Measurements from ENCODE around the gene SORCS3. TPM values are rescaled to one million over a fixed set of nuclear protein-coding genes. Genes with fewer than 3 reads are reported as not detected.

SORCS3 gene
- total RNA-seq, 2 donors from 2014 or later = not detected

DNA sequence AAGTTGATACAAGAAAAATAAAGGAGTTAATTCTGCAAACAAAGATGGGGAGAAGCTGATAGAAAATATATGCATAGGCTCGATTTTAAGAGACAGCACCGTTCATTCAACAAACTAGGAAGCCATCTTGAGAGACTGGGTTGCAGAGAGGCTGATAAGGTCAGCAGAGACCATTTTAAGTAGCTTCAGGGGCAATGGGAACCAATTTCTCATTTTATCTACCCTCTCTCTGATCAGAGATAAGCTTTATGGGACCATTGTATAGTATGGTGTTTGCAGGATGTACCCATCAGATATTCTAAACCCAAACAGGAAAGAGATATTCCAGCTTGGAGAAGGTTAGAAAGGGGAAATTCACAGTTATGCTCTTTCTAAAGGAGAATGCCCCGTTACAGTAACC, 499.5 kb downstream of the SORCS3 start:
- H3K36me3 ChIP-seq (replicated peaks in 1 of 2; ENCODE audit: insufficient read depth in 1 of 2, low read depth in 2 of 2) = no peaks in the 10 kb centered on the region
- WGBS, 2 donors = 68 to 75% methylated on average over 3 of the region's 3 CpGs
- H3K9me3 ChIP-seq = no peaks in the 10 kb centered on the region
- no peak overlapping the region for H3K4me3 ChIP-seq
- no peak for TF ChIP-seq POLR2A (IDR thresholded peaks at IDR 0.05)
- TF ChIP-seq, protein P1, sequence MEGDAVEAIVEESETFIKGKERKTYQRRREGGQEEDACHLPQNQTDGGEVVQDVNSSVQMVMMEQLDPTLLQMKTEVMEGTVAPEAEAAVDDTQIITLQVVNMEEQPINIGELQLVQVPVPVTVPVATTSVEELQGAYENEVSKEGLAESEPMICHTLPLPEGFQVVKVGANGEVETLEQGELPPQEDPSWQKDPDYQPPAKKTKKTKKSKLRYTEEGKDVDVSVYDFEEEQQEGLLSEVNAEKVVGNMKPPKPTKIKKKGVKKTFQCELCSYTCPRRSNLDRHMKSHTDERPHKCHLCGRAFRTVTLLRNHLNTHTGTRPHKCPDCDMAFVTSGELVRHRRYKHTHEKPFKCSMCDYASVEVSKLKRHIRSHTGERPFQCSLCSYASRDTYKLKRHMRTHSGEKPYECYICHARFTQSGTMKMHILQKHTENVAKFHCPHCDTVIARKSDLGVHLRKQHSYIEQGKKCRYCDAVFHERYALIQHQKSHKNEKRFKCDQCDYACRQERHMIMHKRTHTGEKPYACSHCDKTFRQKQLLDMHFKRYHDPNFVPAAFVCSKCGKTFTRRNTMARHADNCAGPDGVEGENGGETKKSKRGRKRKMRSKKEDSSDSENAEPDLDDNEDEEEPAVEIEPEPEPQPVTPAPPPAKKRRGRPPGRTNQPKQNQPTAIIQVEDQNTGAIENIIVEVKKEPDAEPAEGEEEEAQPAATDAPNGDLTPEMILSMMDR (IDR thresholded peaks at IDR 0.05) = no peak
- intact Hi-C loops (cut with DNase I) = no loop called here
- H3K27me3 ChIP-seq = no peaks in the 10 kb centered on the region
- ATAC-seq (no peak), DNase-seq (no peak)
- peaks cover 6% of the 10 kb centered on the region for H3K4me1 ChIP-seq
- no peak overlapping the region for H3K27ac ChIP-seq

DNA sequence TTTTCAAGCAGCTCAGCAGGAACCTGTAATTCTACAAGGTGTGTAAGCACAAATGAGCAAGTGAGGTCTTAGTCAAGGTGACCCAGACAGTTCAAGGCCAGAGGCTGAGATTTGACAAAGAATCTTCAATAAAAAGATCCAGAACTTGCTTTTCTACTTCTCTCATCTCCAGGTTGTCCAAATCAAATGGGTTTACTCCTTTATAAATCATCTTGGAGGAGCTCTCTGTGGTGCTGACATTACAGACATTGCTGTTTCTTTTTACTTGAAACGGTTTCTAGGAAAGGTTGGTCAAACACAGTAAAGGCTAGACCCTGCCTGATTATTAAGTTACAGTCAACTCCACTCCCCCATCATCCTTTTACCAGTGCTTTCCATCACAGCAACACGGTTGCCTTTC, 504.6 kb downstream of the SORCS3 start:
- H3K4me3 ChIP-seq = no peak overlapping the region
- H3K36me3 ChIP-seq (replicated peaks in 1 of 2; ENCODE audit: insufficient read depth in 1 of 2, low read depth in 2 of 2) = no peaks in the 10 kb centered on the region
- WGBS, 2 donors = 29 to 44% methylated on average over 2 of the region's 2 CpGs
- TF ChIP-seq POLR2A (IDR thresholded peaks at IDR 0.05) = no peak
- intact Hi-C loops (cut with DNase I) = no loop called here
- peaks cover 15% of the 10 kb centered on the region for H3K4me1 ChIP-seq
- ATAC-seq (no peak), DNase-seq (no peak)
- H3K9me3 ChIP-seq = no peaks in the 10 kb centered on the region
- no peak overlapping the region for H3K27ac ChIP-seq
- no peaks in the 10 kb centered on the region for H3K27me3 ChIP-seq

DNA sequence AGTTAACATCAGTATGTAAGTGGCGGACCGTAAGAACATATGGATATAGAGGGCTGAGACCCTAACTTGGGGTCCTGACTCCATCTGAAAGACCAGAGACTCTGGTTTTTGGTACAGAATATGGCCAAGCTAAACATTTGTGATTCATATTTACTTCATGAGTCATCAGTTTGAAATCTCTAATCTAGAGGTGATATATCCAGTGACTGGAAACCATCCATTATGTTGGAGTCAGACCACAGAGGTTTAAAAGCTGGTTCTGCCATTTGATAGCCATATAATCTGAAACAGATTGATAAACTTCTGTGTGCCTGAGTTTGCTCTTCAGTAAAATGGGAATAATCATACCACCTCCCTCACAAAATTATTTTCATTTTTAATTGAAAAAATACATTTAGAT, 505.3 kb downstream of the SORCS3 start:
- no peak overlapping the region for H3K4me3 ChIP-seq
- TF ChIP-seq, protein P1 (IDR thresholded peaks at IDR 0.05) = no peak
- no peak for TF ChIP-seq POLR2A (IDR thresholded peaks at IDR 0.05)
- ATAC-seq (no peak), DNase-seq (no peak)
- peaks cover 15% of the 10 kb centered on the region for H3K4me1 ChIP-seq
- H3K9me3 ChIP-seq = no peaks in the 10 kb centered on the region
- no peak overlapping the region for H3K27ac ChIP-seq
- no peaks in the 10 kb centered on the region for H3K36me3 ChIP-seq (replicated peaks in 1 of 2; ENCODE audit: insufficient read depth in 1 of 2, low read depth in 2 of 2)
- no peaks in the 10 kb centered on the region for H3K27me3 ChIP-seq
- intact Hi-C loops (cut with DNase I) = no loop called here
- WGBS, 2 donors = 95 to 100% methylated on average over 2 of the region's 2 CpGs

DNA sequence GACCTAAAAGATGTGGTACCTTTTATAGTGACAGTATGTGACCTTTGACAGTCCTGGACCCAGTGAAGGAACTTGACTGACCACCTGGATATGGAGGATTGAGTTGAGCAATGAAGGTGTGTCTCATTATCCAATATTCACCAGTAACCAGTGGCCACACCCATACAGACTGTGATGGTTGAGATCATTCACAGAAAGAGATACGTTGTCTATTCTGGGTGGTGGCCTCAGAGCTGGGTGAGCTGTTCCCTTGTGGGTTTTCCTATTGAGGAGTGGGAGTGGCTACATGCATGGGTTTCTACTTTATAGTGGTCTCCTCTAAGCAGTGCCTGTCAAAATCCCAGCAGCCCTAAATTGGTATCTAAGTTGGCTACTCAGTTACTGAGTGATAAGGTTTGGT, 507.4 kb downstream of the SORCS3 start:
- intact Hi-C loops (cut with DNase I) = no loop called here
- Histone ChIP-seq H3K27ac (no peak overlapping the region), H3K36me3 (replicated peaks in 1 of 2; ENCODE audit: insufficient read depth in 1 of 2, low read depth in 2 of 2) (no peaks in the 10 kb centered on the region), H3K4me3 (no peak overlapping the region), H3K9me3 (no peaks in the 10 kb centered on the region), H3K27me3 (no peaks in the 10 kb centered on the region), H3K4me1 (peaks cover 15% of the 10 kb centered on the region)
- TF ChIP-seq, protein P1 (IDR thresholded peaks at IDR 0.05) = no peak
- TF ChIP-seq POLR2A (IDR thresholded peaks at IDR 0.05) = no peak
- DNase-seq = no peak
- WGBS, 2 donors = 0% methylated on average over 1 of the region's 1 CpG
- no peak for ATAC-seq

DNA sequence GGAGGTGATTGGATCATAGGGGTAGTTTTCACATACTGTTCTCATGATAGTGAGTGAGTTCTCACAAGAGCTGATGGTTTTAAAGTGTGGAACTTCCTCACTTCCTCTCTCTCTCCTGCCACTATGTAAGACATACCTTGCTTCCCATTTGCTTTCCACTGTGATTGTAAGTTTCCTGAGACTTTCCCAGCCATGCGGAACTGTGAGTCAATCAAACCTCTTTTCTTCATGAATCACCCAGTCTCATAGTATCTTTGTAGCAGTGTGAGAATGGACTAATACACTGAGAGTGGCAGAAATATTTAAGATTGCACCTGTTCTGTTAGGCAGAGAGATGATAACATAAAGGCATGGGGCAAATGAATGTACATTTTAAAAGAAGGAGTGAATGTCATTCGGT, 507.8 kb downstream of the SORCS3 start:
- TF ChIP-seq POLR2A (IDR thresholded peaks at IDR 0.05) = no peak
- TF ChIP-seq, protein P1 (IDR thresholded peaks at IDR 0.05) = no peak
- Histone ChIP-seq H3K4me1 (peaks cover 15% of the 10 kb centered on the region), H3K4me3 (no peak overlapping the region), H3K9me3 (no peaks in the 10 kb centered on the region), H3K27ac (no peak overlapping the region), H3K36me3 (replicated peaks in 1 of 2; ENCODE audit: insufficient read depth in 1 of 2, low read depth in 2 of 2) (no peaks in the 10 kb centered on the region), H3K27me3 (no peaks in the 10 kb centered on the region)
- no peak for ATAC-seq
- WGBS, 2 donors = 37 to 45% methylated on average over 2 of the region's 2 CpGs
- intact Hi-C loops (cut with DNase I) = no loop called here
- no peak for DNase-seq

All from body of pancreas (tissue), 4 donors.